Left colon (tissue), 2 donors: ENCODE data around the gene KLF7. TPM values are rescaled to one million over a fixed set of nuclear protein-coding genes. Genes with fewer than 3 reads are reported as not detected.

ENCODE experiments used
- ATAC-seq: fragments of 200-7000 bp; cut with Tn5 transposase; one replicate; pipeline ENCODE4 v1.9.1; 2020; ENCODE audit warnings: mild to moderate bottlenecking, moderate library complexity
- DNase-seq, 2 donors: peaks; one replicate each; pipeline ENCODE4 v3.0.0-alpha.2; 2020
- intact Hi-C, 2 donors: fragments of 100-400 bp; cut with DNase I in 1 of 2; cut with micrococcal nuclease in 1 of 2; formaldehyde crosslinking; loops; one replicate each; pipeline versions ENCODE4 v1.11.2 to v1.14.0; 2022; cut with DNase I, micrococcal nuclease
- total RNA-seq, 2 donors: library from RNA; stranded (reverse); fragmentation: NEBNext Ultra II Directional; extraction: Animal tissue kit (Norgen Biotek cat#: 25700); gene quantifications; one replicate each; pipeline ENCODE4 v1.2.1, GENCODE V29; 2021
- donor health status: DM: no; HTN: no; CAD: no.
- donor health status: DM: yes; HTN: yes; CAD: no.

KLF7 gene
- total RNA-seq, 2 donors from 2014 or later = 5.4 to 7.5 TPM

GRCh38 chr2:207083361-207084110, 82.2 kb downstream of the KLF7 start:
- intact Hi-C loops = no loop called here
- DNase-seq (no peak), ATAC-seq (no peak)

DNA sequence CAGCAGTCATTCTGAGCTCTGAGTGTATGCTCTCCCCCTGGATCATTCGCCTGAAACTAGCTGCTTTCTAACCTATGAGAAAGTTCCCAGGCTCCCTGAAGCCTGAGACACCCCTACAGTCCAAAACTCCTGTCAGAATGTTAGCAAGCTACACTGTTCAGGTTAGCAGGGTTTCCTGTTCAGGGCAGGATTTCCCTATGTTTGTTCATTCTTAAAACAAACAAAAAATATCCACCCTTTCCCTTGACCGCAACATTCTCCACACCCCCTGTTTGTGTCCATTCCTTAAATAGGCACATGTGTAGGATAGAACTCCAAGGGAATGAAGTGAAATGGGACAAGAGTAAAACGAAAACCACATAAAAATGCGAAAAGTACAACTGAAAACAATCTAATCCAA, 83.1 kb downstream of the KLF7 start:
- intact Hi-C loops = no loop called here
- no peak for DNase-seq
- no peak for ATAC-seq

DNA sequence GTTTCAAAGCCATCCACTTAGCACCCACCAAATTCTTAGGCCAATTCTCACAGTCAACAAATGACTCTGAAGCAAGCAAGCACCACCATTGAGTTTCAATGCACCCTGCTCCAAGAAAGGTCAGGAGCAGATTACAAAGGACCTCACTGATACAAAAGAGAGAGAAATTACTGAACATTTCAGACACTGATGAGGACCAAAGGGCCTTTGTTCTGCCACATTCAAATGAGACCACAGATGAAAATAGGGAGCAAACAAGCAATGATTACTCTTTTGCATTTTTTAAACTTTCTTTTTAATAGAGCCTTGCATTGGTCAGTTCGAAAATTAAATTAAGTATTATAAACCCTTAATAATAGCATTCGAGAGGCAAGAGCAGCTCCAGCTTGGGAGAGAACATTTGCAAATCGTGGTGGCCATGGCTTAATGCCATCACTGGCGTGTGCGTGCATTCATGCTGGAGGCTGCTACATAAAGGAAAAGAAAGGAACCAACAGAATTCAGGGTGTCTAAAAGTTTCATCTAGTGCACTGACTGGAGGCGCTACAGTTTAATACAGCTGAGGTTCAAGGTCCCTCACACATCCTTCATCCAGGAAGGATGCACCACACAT, 87.5 kb downstream of the KLF7 start:
- DNase-seq (no peak), ATAC-seq (no peak)
- intact Hi-C loops = no loop called here

GRCh38 chr2:207077266-207077665, 88.5 kb downstream of the KLF7 start:
- intact Hi-C loops = no loop called here
- no peak for ATAC-seq
- no peak for DNase-seq

- intact Hi-C loops = no loop called here
- no peak for DNase-seq
- ATAC-seq = no peak
These were observed 90.3 kb downstream of the KLF7 start for GRCh38 chr2:207075456-207075855.

GRCh38 chr2:207073801-207074678, 91.7 kb downstream of the KLF7 start:
- intact Hi-C loops = no loop called here
- no peak for ATAC-seq

GRCh38 chr2:207073412-207073800, 92.3 kb downstream of the KLF7 start:
- ATAC-seq = no peak
- intact Hi-C loops = no loop called here
- DNase-seq = no peak

More at GRCh38 chr2:207073801-207074678, 91.7 kb downstream of the KLF7 start:
- DNase-seq = no peak

- DNase-seq (no peak), ATAC-seq (no peak)
- intact Hi-C loops = no loop called here
These were observed 93.2 kb downstream of the KLF7 start for GRCh38 chr2:207072571-207072970.

DNA sequence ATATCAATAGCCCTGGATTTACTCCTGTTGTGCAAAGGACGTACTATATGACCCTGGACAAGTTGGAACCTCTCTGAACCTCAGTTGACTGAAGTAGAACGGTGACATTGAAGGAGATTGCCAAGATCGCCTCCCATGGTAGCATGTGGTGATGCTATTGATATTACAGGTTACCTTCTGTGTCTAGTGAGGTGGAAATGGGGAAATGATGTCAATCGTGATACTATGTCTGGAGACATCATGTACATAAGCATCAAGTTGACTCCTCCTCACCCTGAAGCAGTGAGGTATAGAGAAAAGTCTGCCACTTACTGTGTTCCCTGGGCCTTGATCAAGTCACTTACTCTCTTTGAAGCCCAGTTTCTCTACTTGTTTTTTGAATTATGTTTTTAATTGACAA, 93.9 kb downstream of the KLF7 start:
- DNase-seq (no peak), ATAC-seq (no peak)
- intact Hi-C loops = no loop called here

GRCh38 chr2:207067473-207067872, 98.3 kb downstream of the KLF7 start:
- no peak for DNase-seq
- intact Hi-C loops = no loop called here
- no peak for ATAC-seq

DNA sequence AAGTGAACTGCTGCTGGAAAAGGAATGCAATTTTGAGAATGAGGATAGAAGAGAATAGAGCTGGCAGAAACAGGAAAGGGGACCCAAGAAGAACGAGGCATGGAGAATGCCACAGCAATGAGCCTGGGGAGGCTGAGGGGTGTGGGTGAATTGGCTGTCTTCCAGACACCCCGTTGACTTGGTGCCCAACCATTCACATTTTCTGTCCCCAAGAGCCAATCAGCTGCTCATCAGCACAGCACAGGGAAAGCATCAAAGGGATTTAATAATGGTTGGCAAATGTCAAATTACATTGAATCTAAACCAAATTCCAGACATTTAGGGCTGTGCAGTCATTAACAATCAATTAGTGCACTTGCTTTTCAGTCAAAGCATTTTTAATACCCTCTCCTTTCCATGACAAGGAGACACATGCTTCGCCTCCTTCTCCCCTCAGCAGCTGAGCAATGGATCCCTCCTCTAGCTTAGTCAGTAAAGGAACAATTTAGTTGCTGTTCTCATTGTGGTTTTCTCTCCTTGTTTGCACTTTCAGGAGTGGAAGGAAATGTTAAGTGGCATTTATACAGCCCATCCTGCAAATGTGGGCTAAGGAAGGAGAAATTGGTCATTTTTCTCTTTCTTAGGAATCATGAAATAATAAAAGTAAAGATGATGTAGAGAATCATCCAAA, 98.8 kb downstream of the KLF7 start:
- intact Hi-C loops = no loop called here
- ATAC-seq = no peak
- DNase-seq = no peak

DNA sequence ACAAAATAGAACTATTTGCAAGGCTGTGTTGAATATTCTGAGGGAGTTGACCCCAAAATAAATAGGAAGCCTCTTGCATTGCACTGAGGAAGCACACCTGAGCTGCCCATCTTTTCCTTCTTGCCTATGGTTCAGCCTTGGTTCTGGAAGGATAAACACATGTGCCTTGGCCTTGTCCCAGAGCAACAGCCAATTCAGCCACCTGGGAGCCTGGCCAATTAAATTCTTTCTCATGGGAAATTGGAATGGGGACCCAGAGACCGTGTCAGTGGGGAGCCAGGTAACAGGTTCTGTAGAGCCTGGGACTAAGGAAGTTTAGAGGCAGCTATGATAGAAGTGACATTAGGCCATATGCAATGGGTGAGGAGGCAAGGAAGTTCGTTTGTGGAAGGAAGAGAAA, 99.6 kb downstream of the KLF7 start:
- DNase-seq = no peak
- no peak for ATAC-seq
- intact Hi-C loops = no loop called here

GRCh38 chr2:207064128-207064690, 101.5 kb downstream of the KLF7 start:
- ATAC-seq (no peak), DNase-seq (no peak)
- intact Hi-C loops = no loop called here

DNA sequence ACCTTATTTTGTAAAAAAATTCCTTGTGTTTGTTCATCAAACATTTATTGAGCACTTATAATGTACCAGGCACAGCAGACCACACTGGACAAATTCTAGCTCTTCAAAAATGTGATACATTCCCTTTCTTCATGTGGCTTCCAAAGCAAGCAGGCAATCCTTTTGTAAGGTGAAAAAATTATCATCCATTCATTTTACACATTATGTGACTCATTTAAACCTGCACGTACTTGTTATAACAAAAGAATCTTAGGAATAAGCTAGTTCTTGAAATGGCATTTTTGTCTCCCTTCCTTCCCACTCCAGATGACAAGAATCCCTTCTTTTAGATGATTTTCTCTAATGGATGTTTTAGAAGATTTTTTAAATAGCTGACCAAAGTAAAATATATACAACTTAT, 104.6 kb downstream of the KLF7 start:
- intact Hi-C loops = no loop called here
- DNase-seq (no peak), ATAC-seq (no peak)

DNA sequence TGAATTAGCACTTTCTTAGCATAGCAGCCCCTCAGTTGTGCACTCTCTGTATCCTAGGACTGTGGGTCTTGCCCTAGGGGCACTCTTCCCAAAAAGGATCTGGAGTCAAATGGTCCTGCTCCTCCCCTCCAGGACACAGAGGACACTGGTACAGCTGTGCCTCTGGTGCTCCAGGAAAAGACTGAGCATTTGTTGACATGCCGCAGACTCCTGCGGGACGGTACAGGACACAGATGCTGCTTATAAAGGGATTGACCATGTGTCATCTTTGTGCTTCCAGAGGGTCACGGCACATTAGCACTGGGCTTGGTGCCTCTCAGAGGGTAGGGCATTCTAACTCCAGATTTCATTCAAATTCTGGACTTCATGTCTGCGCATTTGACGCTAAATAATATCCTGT, 110.5 kb downstream of the KLF7 start:
- ATAC-seq (no peak), DNase-seq (no peak)
- intact Hi-C loops = no loop called here

GRCh38 chr2:207054521-207054920, 111.2 kb downstream of the KLF7 start:
- ATAC-seq (no peak), DNase-seq (no peak)
- intact Hi-C loops = no loop called here

DNA sequence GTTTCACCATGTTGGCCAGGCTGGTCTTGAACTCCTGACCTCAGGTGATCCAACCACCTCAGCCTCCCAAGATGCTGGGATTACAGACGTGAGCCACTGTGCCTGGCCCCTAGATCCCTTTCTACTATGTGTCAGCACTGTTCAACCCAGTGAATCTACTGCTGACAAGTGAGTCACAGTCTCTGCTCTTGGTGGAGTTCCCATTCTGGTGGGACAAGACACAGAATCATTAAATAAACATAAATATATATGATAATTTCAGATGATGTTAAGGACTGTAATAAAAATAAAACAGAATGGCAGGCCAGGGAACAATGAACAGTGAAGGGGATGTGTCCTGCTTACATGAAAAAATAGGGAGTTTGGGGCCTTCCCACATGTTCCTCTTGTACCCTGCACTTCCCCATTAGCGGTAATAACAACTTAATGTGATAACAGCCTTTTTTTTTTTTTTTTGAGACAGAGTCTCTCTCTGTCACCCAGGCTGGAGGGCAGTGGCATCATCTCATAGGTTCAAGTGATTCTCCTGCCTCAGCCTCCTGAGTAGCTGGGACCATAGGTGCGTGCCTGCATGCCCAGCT, 114.3 kb downstream of the KLF7 start:
- no peak for ATAC-seq
- DNase-seq = no peak
- intact Hi-C loops = no loop called here

- intact Hi-C loops = loop anchor here in 1 of 2 donors (10.0 kb wide), 1 partner anchor 126 kb away; no protein-coding TSS in a partner anchor
- ATAC-seq (no peak), DNase-seq (no peak)
These were observed 116.6 kb downstream of the KLF7 start for GRCh38 chr2:207049122-207049521.

DNA sequence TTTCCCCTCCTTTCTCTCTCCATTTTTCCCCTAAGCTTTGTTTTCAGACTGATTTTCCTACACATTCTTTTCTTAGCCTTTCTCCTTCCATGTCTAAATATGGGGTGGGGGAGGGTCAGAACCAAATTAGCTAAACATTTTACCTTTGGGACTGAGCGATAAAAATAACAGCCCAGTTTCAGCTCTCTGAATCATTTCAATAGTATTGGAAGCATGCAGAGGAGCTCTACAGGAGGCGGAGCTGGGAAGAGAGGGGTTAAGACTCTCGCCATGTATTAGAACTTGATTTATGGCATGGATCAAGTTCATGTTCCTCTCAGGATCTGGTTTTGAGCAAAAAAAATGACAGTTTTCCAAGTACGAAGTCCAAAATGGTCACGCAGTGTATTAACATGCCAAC, 117.3 kb downstream of the KLF7 start:
- no peak for ATAC-seq
- intact Hi-C loops = loop anchor here in 1 of 2 donors (10.0 kb wide), 1 partner anchor 126 kb away; no protein-coding TSS in a partner anchor
- DNase-seq = no peak
